Large intestine (tissue), 3 donors: Measurements from ENCODE around the gene FIBCD1. TPM values are rescaled to one million over a fixed set of nuclear protein-coding genes. Genes with fewer than 3 reads are reported as not detected.

Experiments used
- DNase-seq, 2 donors: peaks; one replicate each; pipeline versions ENCODE4 v3.0.0 to v3.0.0-alpha.2; 2013
- H3K27ac ChIP-seq: one replicate; pipeline ENCODE4 v1.5.1; 2013; ENCODE audit warnings: low read length
- H3K27me3 ChIP-seq: 2 replicates; pipeline ENCODE4 v1.6.1; 2013; ENCODE audit warnings: low read length; ENCODE audit not compliant: control insufficient read depth, insufficient read depth
- H3K36me3 ChIP-seq: 2 replicates; pipeline ENCODE4 v1.6.1; 2013; ENCODE audit warnings: low read length; ENCODE audit not compliant: control insufficient read depth, insufficient read depth
- H3K4me1 ChIP-seq: one replicate; pipeline ENCODE4 v1.6.1; 2013; ENCODE audit warnings: low read length; ENCODE audit not compliant: control insufficient read depth, insufficient read depth
- H3K4me3 ChIP-seq: one replicate; pipeline ENCODE4 v1.5.1; 2013; ENCODE audit warnings: low read length
- H3K9me3 ChIP-seq: one replicate; pipeline ENCODE4 v1.6.1; 2013; ENCODE audit warnings: mild to moderate bottlenecking, low read depth, low read length, moderate library complexity; ENCODE audit not compliant: control insufficient read depth
- WGBS: methylation state at CpG from one replicate; pipeline ENCODE4 v1.1.5; 2013; ENCODE audit warnings: low lambda C conversion rate; ENCODE audit not compliant: insufficient coverage; 5-methylcytosine and 5-hydroxymethylcytosine counted together
- polyA plus RNA-seq: library from polyadenylated mRNA; unstranded; fragments of 120-200 nt; gene quantifications from one replicate; pipeline ENCODE4 v1.2.1, GENCODE V29; 2013

FIBCD1 gene
- polyA plus RNA-seq, 1 donor, result 1.5 TPM

DNA sequence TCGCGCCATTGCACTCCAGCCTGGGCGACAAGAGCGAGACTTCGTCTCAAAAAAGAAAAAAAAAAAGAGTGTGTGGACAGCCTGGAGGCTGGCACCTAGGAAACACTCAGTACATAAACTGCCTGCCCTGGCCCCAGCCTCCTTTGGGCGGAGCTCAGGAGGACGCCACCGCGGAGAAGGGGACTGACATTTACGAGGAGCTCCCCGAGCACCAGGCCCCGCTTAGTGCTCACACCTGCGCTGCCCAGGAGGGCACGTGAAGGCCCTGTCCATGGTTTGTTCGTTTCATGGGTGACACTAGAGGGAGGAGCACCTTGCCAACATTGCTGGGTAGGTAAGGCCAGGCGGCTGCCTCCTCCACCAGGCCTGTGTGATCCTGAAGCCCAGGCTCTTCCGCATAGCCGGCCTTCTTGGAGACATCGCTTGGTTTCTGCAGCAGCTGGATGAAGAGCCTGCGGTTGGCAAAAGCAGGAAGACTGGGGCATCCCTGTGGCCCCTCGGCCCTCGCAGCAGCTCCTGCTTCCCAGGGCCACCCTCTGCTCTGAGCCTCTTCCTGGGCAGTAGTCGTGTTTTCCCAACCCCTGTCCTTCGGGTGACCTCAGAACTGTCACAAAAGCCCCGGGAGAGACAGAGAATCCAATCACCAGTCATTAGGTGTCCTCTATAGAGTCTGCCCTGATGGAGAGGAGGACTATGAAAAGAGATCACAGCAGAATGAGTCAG is 43.8 kb upstream of the FIBCD1 start:
- Histone ChIP-seq H3K4me1 (no peaks in the 10 kb centered on the region), H3K4me3 (no peak overlapping the region), H3K27ac (no peak overlapping the region), H3K9me3 (no peaks in the 10 kb centered on the region), H3K27me3 (peaks cover 25% of the 10 kb centered on the region), H3K36me3 (no peaks in the 10 kb centered on the region)
- WGBS, result no CpG with 5 or more reads among the region's 25 CpGs
- no peak for DNase-seq

GRCh38 chr9:130981756-130982137 is 42.7 kb upstream of the FIBCD1 start:
- Histone ChIP-seq H3K27ac (no peak overlapping the region), H3K36me3 (no peaks in the 10 kb centered on the region), H3K27me3 (peaks cover 22% of the 10 kb centered on the region), H3K4me3 (no peak overlapping the region), H3K4me1 (no peaks in the 10 kb centered on the region), H3K9me3 (no peaks in the 10 kb centered on the region)
- DNase-seq, result no peak
- WGBS, result no CpG with 5 or more reads among the region's 14 CpGs

- Histone ChIP-seq H3K27me3 (peaks cover 17% of the 10 kb centered on the region), H3K9me3 (no peaks in the 10 kb centered on the region), H3K36me3 (no peaks in the 10 kb centered on the region), H3K4me1 (no peaks in the 10 kb centered on the region), H3K4me3 (no peak overlapping the region), H3K27ac (no peak overlapping the region)
- WGBS, result no CpG with 5 or more reads among the region's 10 CpGs
- no peak for DNase-seq
Measured at GRCh38 chr9:130981002-130981755, 42.1 kb upstream of the FIBCD1 start.

- Histone ChIP-seq H3K9me3 (no peaks in the 10 kb centered on the region), H3K36me3 (no peaks in the 10 kb centered on the region), H3K4me3 (no peak overlapping the region), H3K27ac (no peak overlapping the region), H3K4me1 (no peaks in the 10 kb centered on the region), H3K27me3 (peaks cover 14% of the 10 kb centered on the region)
- 93% methylated on average over 3 of the region's 16 CpGs for WGBS
- no peak for DNase-seq
Measured at GRCh38 chr9:130980526-130980925, 41.5 kb upstream of the FIBCD1 start.

- no peaks in the 10 kb centered on the region for H3K4me1 ChIP-seq
- DNase-seq, result no peak
- no CpG with 5 or more reads among the region's 20 CpGs for WGBS
- H3K36me3 ChIP-seq, result no peaks in the 10 kb centered on the region
- no peak overlapping the region for H3K4me3 ChIP-seq
- peaks cover 10% of the 10 kb centered on the region for H3K27me3 ChIP-seq
- no peaks in the 10 kb centered on the region for H3K9me3 ChIP-seq
- no peak overlapping the region for H3K27ac ChIP-seq
Measured at GRCh38 chr9:130979591-130980385, 40.7 kb upstream of the FIBCD1 start.

GRCh38 chr9:130977811-130978221 is 38.8 kb upstream of the FIBCD1 start:
- Histone ChIP-seq H3K4me1 (no peaks in the 10 kb centered on the region), H3K9me3 (no peaks in the 10 kb centered on the region), H3K36me3 (no peaks in the 10 kb centered on the region), H3K27ac (no peak overlapping the region), H3K4me3 (no peak overlapping the region), H3K27me3 (peaks cover 23% of the 10 kb centered on the region)
- WGBS, result no CpG with 5 or more reads among the region's 16 CpGs
- DNase-seq, result no peak

GRCh38 chr9:130975932-130976841 is 37.1 kb upstream of the FIBCD1 start:
- Histone ChIP-seq H3K27me3 (peaks cover 26% of the 10 kb centered on the region), H3K4me1 (no peaks in the 10 kb centered on the region), H3K4me3 (no peak overlapping the region), H3K9me3 (no peaks in the 10 kb centered on the region), H3K36me3 (no peaks in the 10 kb centered on the region), H3K27ac (no peak overlapping the region)
- no peak for DNase-seq
- no CpG with 5 or more reads among the region's 13 CpGs for WGBS

DNA sequence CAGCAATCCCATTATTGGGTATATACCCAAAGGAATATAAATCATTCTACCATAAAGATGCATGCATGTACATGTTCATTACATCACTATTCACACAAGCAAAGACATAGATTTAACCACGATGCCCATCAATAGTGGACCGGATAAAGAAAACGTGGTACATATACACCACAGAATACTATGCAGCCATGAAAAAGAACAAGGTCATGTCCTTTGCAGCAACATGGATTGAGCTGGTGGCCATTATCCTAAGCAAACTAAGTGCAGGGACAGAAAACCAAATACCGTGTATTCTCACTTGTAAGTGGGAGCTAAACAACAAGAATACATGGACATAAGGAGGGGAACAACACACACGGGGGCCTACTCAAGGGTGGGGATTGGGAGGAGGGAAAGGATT is 36.1 kb upstream of the FIBCD1 start:
- no peak for DNase-seq
- H3K4me3 ChIP-seq, result no peak overlapping the region
- no CpG with 5 or more reads among the region's 5 CpGs for WGBS

DNA sequence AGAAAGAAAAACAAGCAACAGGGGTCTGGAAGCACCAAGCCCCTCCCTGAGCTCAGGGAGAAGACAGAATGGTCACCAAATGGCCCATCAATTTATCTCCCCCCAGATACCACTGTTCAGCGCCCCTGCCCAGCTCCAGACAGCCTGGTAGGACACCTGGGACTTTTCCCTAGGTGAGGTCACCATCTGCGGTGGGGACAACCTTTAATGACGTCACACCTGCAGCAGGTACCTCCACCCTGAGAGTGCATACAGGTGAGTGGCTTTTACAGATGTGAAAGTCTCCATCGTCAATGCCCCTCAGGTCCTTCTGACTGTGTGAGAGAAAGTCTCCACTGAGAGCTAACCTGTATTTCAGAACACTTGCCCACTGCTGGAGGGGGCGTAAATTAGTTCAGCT is 35.6 kb upstream of the FIBCD1 start:
- H3K4me3 ChIP-seq, result no peak overlapping the region
- H3K9me3 ChIP-seq, result no peaks in the 10 kb centered on the region
- no peak overlapping the region for H3K27ac ChIP-seq
- peaks cover 26% of the 10 kb centered on the region for H3K27me3 ChIP-seq
- no peaks in the 10 kb centered on the region for H3K4me1 ChIP-seq
- no peak for DNase-seq
- no peaks in the 10 kb centered on the region for H3K36me3 ChIP-seq
- whole genome bisulfite sequencing, result 100% methylated on average over 1 of the region's 5 CpGs

More for the DNA sequence above, 36.1 kb upstream of the FIBCD1 start:
- no peak overlapping the region for H3K27ac ChIP-seq
- no peaks in the 10 kb centered on the region for H3K36me3 ChIP-seq
- no peaks in the 10 kb centered on the region for H3K9me3 ChIP-seq
- no peaks in the 10 kb centered on the region for H3K4me1 ChIP-seq
- H3K27me3 ChIP-seq, result peaks cover 26% of the 10 kb centered on the region
